ENCODE data around the gene TSC22D3.
"Not testable (repeated sequence)": the region's sequence is repeated elsewhere in the genome, so short reads cannot be mapped to it uniquely, and the experiment has no call there.

TSC22D3 gene

GRCh38 chrX:107684956-107685385 lies 90.6 kb downstream of the TSC22D3 start:
- in situ Hi-C loops (cut with MboI; ENCODE audit: low sequenced_read_pairs) = no loop called here

DNA sequence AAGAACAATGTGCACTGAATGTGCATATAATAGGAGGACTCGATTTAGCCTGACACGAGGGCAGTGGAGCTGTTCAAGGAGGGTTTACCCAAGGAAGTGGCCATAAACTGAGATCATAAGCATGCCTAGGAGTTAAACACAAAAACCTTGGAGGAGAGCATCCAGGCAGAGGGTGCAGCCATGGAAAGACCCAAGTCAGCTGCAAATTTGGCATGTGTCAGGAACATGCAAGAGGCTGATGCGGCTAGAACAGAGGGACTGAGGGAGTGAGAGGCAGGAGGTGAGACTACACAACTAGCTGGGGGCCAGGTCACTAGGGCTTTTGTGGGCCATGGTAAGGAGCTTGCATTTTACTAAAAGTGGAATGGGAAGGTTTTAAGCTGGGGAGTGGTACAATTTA lies 91.7 kb downstream of the TSC22D3 start:
- in situ Hi-C loops (cut with MboI; ENCODE audit: low sequenced_read_pairs) = no loop called here

- in situ Hi-C loops (cut with MboI; ENCODE audit: low sequenced_read_pairs) = no loop called here
These were observed 92.3 kb downstream of the TSC22D3 start for GRCh38 chrX:107683124-107683895.

DNA sequence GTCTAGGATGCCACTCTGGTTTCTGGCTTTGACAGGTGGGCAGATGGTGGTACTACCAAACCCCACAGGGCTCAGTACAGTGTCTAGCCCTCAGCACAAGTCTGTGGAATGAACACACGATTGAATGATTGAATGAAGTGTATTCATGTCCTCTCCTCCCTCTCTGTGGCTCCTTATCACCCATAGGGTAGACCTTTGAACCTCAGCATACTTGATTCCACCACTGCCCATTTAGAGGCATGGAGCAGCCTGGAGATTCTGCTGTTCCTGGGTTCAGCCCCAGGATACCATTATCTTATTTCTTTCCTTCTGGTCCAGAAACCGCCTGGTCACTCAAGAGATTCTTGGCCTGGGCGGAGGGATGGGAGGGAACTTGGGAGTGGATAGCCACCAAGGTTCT lies 93.3 kb downstream of the TSC22D3 start:
- in situ Hi-C loops (cut with MboI; ENCODE audit: low sequenced_read_pairs) = no loop called here

DNA sequence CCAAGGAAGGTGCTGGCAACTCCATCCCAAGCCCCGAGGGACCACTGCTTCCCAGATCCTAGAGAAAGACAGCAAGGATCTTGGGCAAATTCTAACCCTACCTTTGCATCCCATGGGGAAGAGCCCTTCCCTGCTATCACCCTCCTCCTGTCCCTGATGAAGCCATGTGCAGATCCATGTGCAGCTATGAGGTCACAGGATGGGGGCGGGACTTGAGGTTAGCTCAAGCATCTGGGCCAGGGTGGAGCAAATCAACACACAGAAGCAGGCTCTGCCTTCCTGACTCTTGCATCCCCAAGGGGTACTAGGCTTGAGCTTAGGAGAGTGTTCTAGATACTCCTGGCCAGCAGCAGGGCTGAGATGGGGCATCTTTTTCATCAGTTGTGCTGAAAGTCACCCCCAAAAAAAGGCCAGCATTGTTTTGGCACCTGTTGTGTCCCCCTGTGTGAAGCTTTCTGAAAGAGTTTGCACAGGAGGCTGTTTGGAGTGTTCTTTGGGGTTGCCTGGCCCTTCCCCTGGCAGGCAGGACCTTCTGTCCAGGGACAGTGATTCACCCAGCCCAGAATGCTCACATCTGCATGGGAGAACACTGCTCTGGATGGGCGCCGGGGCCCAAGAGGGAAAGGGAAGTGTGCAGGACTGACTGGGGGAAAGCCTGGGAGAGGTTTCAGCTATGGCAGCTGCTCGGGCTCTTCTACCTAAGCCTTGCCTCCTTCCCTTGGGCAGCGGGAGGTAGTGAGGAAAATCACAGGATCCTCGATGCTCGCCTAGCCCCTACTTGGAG lies 96.4 kb downstream of the TSC22D3 start:
- in situ Hi-C loops (cut with MboI; ENCODE audit: low sequenced_read_pairs) = loop anchor here (5.0 kb wide), 1 partner anchor 33 kb away; no protein-coding TSS in a partner anchor

DNA sequence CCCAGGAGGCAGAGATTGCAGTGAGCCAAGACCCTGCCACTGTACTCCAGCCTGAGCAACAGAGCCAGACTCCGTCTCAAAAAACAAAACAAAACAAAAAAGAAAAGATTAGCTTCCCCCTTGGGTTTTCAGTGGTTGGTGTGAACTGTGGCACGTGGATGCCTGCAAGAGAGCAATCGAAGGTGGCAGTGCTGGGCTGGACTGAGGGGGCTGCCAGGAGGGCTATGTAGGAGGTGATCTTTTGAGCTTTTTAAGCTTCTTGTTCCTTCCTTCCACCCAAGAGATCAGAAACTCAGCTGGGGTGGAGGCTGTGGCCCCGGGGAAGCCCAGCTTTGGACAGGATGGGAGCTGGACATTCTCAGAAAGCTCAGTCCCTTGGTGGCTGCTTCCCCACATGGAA lies 97.7 kb downstream of the TSC22D3 start:
- in situ Hi-C loops (cut with MboI; ENCODE audit: low sequenced_read_pairs) = loop anchor here (5.0 kb wide), 1 partner anchor 34 kb away; no protein-coding TSS in a partner anchor

DNA sequence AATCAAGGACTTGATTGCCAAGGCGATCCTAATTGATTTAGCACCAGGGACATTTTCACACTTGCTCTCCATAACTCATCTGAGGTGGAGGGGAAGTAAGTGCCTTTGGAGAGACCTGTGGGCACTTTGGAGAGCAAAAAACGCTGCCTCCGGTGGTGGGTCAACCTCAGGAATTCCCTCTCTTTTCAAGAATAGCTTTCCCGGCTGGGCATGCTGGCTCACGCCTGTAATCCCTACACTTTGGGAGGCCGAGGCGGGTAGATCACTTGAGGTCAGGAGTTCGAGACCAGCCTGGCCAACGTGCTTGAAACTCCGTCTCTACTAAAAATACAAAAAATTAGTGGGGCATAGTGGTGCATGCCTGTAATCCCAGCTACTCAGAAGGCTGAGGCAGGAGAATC lies 98.1 kb downstream of the TSC22D3 start:
- in situ Hi-C loops (cut with MboI; ENCODE audit: low sequenced_read_pairs) = loop anchor here (5.0 kb wide), 1 partner anchor 35 kb away; no protein-coding TSS in a partner anchor

DNA sequence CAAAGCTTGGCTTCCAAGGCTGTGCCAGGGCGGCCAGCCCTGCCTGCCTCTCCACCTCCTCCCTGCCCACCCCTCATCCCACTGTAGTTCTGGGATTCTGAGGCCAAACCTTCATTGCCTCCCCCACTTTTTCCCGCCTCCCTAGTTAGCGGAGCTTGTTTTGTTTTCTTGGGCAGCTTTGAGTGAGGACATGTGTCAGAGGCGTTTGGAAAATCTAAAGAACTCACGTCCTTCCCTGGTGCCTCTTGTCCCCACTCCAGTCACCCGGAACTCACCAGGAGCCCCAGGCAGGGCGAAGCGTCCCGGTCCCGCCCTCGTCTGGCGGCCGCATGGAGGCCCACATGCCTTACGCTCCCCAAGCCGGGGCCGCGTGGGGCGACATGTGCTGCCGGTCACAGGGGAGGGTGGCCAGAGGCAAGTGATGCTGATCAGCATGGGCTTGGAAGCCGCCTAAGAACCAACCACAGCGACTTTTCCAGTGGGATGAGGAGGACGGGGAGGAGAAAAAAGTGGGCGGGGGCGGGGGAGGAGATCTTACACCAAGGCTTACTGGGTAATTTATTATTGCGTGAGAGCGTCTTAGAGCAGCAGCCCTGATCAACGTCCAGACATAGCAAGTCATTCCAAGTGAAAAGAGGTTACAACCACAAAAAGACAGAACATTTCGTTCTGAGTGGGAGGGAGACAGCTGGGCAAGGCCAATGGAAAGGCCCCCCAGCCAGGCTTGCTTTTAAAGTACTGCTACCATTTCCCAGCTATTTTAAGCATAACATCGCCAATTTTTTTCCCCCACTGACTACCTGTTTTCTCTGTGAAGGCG lies 98.8 kb downstream of the TSC22D3 start:
- in situ Hi-C loops (cut with MboI; ENCODE audit: low sequenced_read_pairs) = loop anchor here (5.0 kb wide), 1 partner anchor 36 kb away; no protein-coding TSS in a partner anchor

GRCh38 chrX:107675823-107676555 lies 99.6 kb downstream of the TSC22D3 start:
- in situ Hi-C loops (cut with MboI; ENCODE audit: low sequenced_read_pairs) = loop anchor here (5.0 kb wide), 1 partner anchor 36 kb away; no protein-coding TSS in a partner anchor

GRCh38 chrX:107675365-107675654 lies 100.3 kb downstream of the TSC22D3 start:
- in situ Hi-C loops (cut with MboI; ENCODE audit: low sequenced_read_pairs) = loop anchor here (5.0 kb wide), 1 partner anchor 37 kb away; no protein-coding TSS in a partner anchor

GRCh38 chrX:107674480-107675364 lies 100.9 kb downstream of the TSC22D3 start:
- in situ Hi-C loops (cut with MboI; ENCODE audit: low sequenced_read_pairs) = loop anchor here (5.0 kb wide), 1 partner anchor 38 kb away; no protein-coding TSS in a partner anchor

DNA sequence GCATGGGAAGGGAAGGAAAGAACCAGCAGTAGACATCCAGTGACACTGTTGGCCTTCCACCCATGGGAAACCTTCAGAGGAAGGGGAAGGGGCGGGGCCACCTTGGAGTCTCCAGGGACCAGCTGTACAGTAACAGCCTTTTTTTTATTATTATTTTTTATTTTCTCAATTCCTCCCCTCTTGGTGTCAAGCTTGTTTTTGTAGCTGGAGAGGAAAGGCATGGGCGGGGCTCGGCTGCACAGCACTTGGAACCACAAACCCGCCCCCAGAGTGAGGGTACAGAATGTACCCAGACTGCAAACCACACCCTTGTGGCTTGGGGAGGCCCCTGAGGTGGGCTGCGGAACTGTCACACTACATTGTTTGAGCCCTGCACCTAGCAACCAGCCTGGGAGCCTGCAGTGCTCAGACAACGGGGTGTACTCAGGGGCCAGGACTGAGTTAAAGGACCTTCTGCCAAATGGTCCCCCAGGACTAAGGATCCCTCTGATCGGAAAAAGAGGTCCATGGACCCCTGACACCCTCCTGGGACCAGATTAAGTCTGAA lies 101.6 kb downstream of the TSC22D3 start:
- in situ Hi-C loops (cut with MboI; ENCODE audit: low sequenced_read_pairs) = no loop called here

DNA sequence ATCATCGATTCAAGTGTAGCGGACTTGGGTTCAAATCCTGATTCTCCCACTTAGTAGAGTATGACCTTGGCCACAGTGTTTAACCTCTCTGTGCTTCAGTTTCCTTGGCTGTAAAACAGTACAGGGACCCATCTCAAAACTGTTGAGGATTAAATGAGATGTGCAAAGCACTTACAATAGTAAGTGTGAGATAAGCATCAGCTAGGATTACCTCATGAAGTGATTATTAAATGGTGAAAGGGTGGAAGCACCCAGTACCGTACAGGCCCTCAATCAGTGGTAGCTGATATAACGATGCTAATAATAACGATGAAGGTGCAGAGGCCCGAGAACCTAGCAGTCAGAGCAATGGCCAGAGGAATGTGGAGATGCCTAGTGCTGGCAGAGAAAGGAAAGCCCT lies 102.2 kb downstream of the TSC22D3 start:
- in situ Hi-C loops (cut with MboI; ENCODE audit: low sequenced_read_pairs) = no loop called here

DNA sequence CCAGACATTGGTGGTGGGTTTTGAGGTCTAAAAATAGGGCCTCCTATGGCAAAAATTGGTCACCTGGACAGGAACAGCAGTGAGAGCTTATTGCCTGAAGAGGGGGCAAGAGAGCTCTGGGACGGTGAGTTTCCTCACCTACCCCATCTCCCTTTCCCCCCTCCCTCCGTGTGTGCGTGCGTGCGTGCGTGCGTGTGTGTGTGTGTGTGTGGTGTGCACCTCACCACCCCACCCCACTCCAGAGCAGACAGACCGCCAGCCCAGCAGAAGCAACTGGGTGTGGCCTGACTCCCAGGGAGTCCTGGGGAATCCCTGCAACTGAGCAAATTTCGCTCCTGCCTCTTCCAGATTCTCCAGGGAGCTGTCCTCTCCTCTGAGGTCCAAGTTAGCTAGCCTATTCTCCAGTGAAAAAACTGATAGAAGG lies 102.6 kb downstream of the TSC22D3 start:
- in situ Hi-C loops (cut with MboI; ENCODE audit: low sequenced_read_pairs) = no loop called here

DNA sequence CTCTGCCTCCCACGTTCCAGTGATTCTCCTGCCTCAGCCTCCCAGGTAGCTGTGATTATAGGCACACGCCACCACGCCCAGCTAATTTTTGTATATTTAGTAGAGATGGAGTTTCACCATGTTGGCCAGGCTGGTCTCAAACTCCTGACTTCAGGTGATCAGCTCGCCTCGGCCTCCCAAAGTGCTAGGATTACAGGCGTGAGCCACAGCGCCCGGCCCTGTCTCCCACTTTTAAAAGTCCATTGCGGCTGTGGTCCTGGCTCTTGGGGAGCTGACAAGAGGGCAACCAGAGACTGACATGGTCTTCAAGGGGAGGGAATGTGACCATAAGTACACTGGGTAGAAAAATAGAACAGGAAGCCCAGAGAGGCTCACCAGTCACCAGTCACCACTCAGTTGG lies 104.3 kb downstream of the TSC22D3 start:
- in situ Hi-C loops (cut with MboI; ENCODE audit: low sequenced_read_pairs) = not testable (repeated sequence)

- in situ Hi-C loops (cut with MboI; ENCODE audit: low sequenced_read_pairs) = no loop called here
These were observed 105.5 kb downstream of the TSC22D3 start for GRCh38 chrX:107669885-107670628.

GRCh38 chrX:107669261-107669660 lies 106.3 kb downstream of the TSC22D3 start:
- in situ Hi-C loops (cut with MboI; ENCODE audit: low sequenced_read_pairs) = no loop called here

GRCh38 chrX:107668710-107669109 lies 106.9 kb downstream of the TSC22D3 start:
- in situ Hi-C loops (cut with MboI; ENCODE audit: low sequenced_read_pairs) = not testable (repeated sequence)

Measured in HL-60/S4 (cell line).